Jurkat, Clone E6-1 (cell line): Measurements from ENCODE around the gene CASK.
"Not testable (repeated sequence)": the region's sequence is repeated elsewhere in the genome, so short reads cannot be mapped to it uniquely, and the experiment has no call there.

Experiments
- DNase-seq: peaks from one replicate; pipeline ENCODE4 v3.0.0-alpha.2; 2011; ENCODE audit warnings: low read depth, low spot score
- H3K4me3 ChIP-seq: 2 replicates; pipeline ENCODE4 v1.5.1; 2011; ENCODE audit warnings: mild to moderate bottlenecking, low read length, control low read depth, moderate library complexity

The CASK gene

GRCh38 chrX:41607264-41607832 is 316.0 kb downstream of the CASK start:
- DNase-seq: no peak

GRCh38 chrX:41606057-41606456 is 317.3 kb downstream of the CASK start:
- DNase-seq, H3K4me3 ChIP-seq: not testable (repeated sequence)

More at GRCh38 chrX:41607264-41607832, 316.0 kb downstream of the CASK start:
- no peak overlapping the region for H3K4me3 ChIP-seq

GRCh38 chrX:41604766-41605543 is 318.4 kb downstream of the CASK start:
- no peak for DNase-seq
- no peak overlapping the region for H3K4me3 ChIP-seq

- DNase-seq: no peak
- H3K4me3 ChIP-seq: no peak overlapping the region
These were observed 319.2 kb downstream of the CASK start for GRCh38 chrX:41604177-41604576.

GRCh38 chrX:41603596-41603995 is 319.8 kb downstream of the CASK start:
- DNase-seq: no peak
- no peak overlapping the region for H3K4me3 ChIP-seq

GRCh38 chrX:41602816-41603345 is 320.5 kb downstream of the CASK start:
- no peak for DNase-seq
- H3K4me3 ChIP-seq: no peak overlapping the region

- no peak for DNase-seq
These were observed 323.1 kb downstream of the CASK start for GRCh38 chrX:41600291-41600690.

GRCh38 chrX:41599507-41599906 is 323.8 kb downstream of the CASK start:
- DNase-seq: no peak
- no peak overlapping the region for H3K4me3 ChIP-seq

More at GRCh38 chrX:41600291-41600690, 323.1 kb downstream of the CASK start:
- H3K4me3 ChIP-seq: no peak overlapping the region

GRCh38 chrX:41596596-41596995 is 326.8 kb downstream of the CASK start:
- no peak for DNase-seq

GRCh38 chrX:41594634-41595033 is 328.7 kb downstream of the CASK start:
- no peak overlapping the region for H3K4me3 ChIP-seq
- DNase-seq: peak; percentile 0

More at GRCh38 chrX:41596596-41596995, 326.8 kb downstream of the CASK start:
- no peak overlapping the region for H3K4me3 ChIP-seq

- no peak overlapping the region for H3K4me3 ChIP-seq
These were observed 331.4 kb downstream of the CASK start for GRCh38 chrX:41591906-41592305.

GRCh38 chrX:41590641-41591040 is 332.7 kb downstream of the CASK start:
- no peak overlapping the region for H3K4me3 ChIP-seq
- no peak for DNase-seq

More at GRCh38 chrX:41591906-41592305, 331.4 kb downstream of the CASK start:
- no peak for DNase-seq

GRCh38 chrX:41589634-41590270 is 333.6 kb downstream of the CASK start:
- H3K4me3 ChIP-seq: no peak overlapping the region
- no peak for DNase-seq

GRCh38 chrX:41588271-41588670 is 335.1 kb downstream of the CASK start:
- DNase-seq: no peak
- H3K4me3 ChIP-seq: no peak overlapping the region

GRCh38 chrX:41580423-41581064 is 342.8 kb downstream of the CASK start:
- H3K4me3 ChIP-seq: no peak overlapping the region
- no peak for DNase-seq

- no peak overlapping the region for H3K4me3 ChIP-seq
- no peak for DNase-seq
These were observed 359.5 kb downstream of the CASK start for GRCh38 chrX:41563876-41564275.

GRCh38 chrX:41561045-41561444 is 362.3 kb downstream of the CASK start:
- DNase-seq: peak; percentile 12
- H3K4me3 ChIP-seq: no peak overlapping the region

GRCh38 chrX:41559235-41560052 is 363.9 kb downstream of the CASK start:
- no peak for DNase-seq

GRCh38 chrX:41558531-41558930 is 364.8 kb downstream of the CASK start:
- peak; percentile 6 for DNase-seq
- no peak overlapping the region for H3K4me3 ChIP-seq

More at GRCh38 chrX:41559235-41560052, 363.9 kb downstream of the CASK start:
- no peak overlapping the region for H3K4me3 ChIP-seq
